ENCODE measurements around the gene PRKN.

Gene PRKN
- total RNA-seq: 2.4 to 3.7 (median 3.6) reads per million in 3 donors

- DNase-seq: peak; percentile 94 to 96 (median 95)
- Histone ChIP-seq H3K27ac (ENCODE audit: insufficient read depth, low read length, poor library complexity, severe bottlenecking) (peak within 1 kb of the TSS; percentile 76), H3K27me3 (replicated peaks; ENCODE audit: control insufficient read depth, insufficient read depth, low read length, poor library complexity, severe bottlenecking) (no peaks in the 10 kb centered on the region), H3K4me3 (ENCODE audit: insufficient read depth, low read depth, low read length, poor library complexity, severe bottlenecking) (peak within 1 kb of the TSS; percentile 85), H3K9me3 (ENCODE audit: control insufficient read depth, low read length) (no peaks in the 10 kb centered on the region), H3K36me3 (ENCODE audit: control insufficient read depth, insufficient read depth, low read length) (no peaks in the 10 kb centered on the region), H3K4me1 (ENCODE audit: control insufficient read depth, insufficient read depth, low read length, poor library complexity, severe bottlenecking) (peaks cover 6% of the 10 kb centered on the region)
Observed at GRCh38 chr6:162727322-162728182, at the start of gene PRKN, which contains the start of gene PACRG. Gene PRKN, minus strand, starts transcription at chr6:162727766. Gene PACRG, plus strand, starts transcription at chr6:162727974.

DNA sequence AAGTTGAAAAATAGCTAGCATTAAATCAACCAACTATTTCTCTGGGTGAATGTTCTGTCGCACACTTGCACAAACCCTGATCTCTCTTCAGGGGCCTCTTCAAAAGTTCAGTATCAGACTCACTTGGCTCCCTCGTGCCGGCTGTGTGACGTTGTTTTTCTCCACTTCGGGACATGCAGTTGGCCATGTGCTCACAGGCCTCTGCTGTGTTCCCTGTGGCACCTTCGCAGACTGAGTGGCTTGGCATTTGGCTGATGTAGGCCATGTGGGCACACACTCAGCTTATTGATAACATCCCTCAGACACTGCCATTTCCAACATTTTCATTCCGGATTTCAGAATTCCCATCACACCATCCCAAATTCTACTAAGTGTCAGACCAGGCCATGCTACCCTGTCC lies 49.5 kb upstream of the PRKN start:
- Histone ChIP-seq H3K27ac (ENCODE audit: insufficient read depth, low read length, poor library complexity, severe bottlenecking) (no peak overlapping the region), H3K4me3 (ENCODE audit: insufficient read depth, low read depth, low read length, poor library complexity, severe bottlenecking) (no peak overlapping the region), H3K9me3 (ENCODE audit: control insufficient read depth, low read length) (no peaks in the 10 kb centered on the region), H3K36me3 (ENCODE audit: control insufficient read depth, insufficient read depth, low read length) (no peaks in the 10 kb centered on the region), H3K27me3 (replicated peaks; ENCODE audit: control insufficient read depth, insufficient read depth, low read length, poor library complexity, severe bottlenecking) (no peaks in the 10 kb centered on the region), H3K4me1 (ENCODE audit: control insufficient read depth, insufficient read depth, low read length, poor library complexity, severe bottlenecking) (no peaks in the 10 kb centered on the region)
- no peak for DNase-seq

- no peaks in the 10 kb centered on the region for H3K36me3 ChIP-seq (ENCODE audit: control insufficient read depth, insufficient read depth, low read length)
- H3K27me3 ChIP-seq (replicated peaks; ENCODE audit: control insufficient read depth, insufficient read depth, low read length, poor library complexity, severe bottlenecking): no peaks in the 10 kb centered on the region
- H3K4me3 ChIP-seq (ENCODE audit: insufficient read depth, low read depth, low read length, poor library complexity, severe bottlenecking): no peak overlapping the region
- H3K4me1 ChIP-seq (ENCODE audit: control insufficient read depth, insufficient read depth, low read length, poor library complexity, severe bottlenecking): no peaks in the 10 kb centered on the region
- no peaks in the 10 kb centered on the region for H3K9me3 ChIP-seq (ENCODE audit: control insufficient read depth, low read length)
- no peak overlapping the region for H3K27ac ChIP-seq (ENCODE audit: insufficient read depth, low read length, poor library complexity, severe bottlenecking)
- no peak for DNase-seq
Observed at GRCh38 chr6:162773996-162774395, 46.4 kb upstream of the PRKN start.

GRCh38 chr6:162772466-162772865 lies 44.9 kb upstream of the PRKN start:
- Histone ChIP-seq H3K27me3 (replicated peaks; ENCODE audit: control insufficient read depth, insufficient read depth, low read length, poor library complexity, severe bottlenecking) (no peaks in the 10 kb centered on the region), H3K27ac (ENCODE audit: insufficient read depth, low read length, poor library complexity, severe bottlenecking) (no peak overlapping the region), H3K9me3 (ENCODE audit: control insufficient read depth, low read length) (no peaks in the 10 kb centered on the region), H3K4me1 (ENCODE audit: control insufficient read depth, insufficient read depth, low read length, poor library complexity, severe bottlenecking) (no peaks in the 10 kb centered on the region), H3K4me3 (ENCODE audit: insufficient read depth, low read depth, low read length, poor library complexity, severe bottlenecking) (no peak overlapping the region), H3K36me3 (ENCODE audit: control insufficient read depth, insufficient read depth, low read length) (no peaks in the 10 kb centered on the region)
- no peak for DNase-seq

- Histone ChIP-seq H3K4me1 (ENCODE audit: control insufficient read depth, insufficient read depth, low read length, poor library complexity, severe bottlenecking) (no peaks in the 10 kb centered on the region), H3K36me3 (ENCODE audit: control insufficient read depth, insufficient read depth, low read length) (no peaks in the 10 kb centered on the region), H3K27ac (ENCODE audit: insufficient read depth, low read length, poor library complexity, severe bottlenecking) (no peak overlapping the region), H3K27me3 (replicated peaks; ENCODE audit: control insufficient read depth, insufficient read depth, low read length, poor library complexity, severe bottlenecking) (no peaks in the 10 kb centered on the region), H3K4me3 (ENCODE audit: insufficient read depth, low read depth, low read length, poor library complexity, severe bottlenecking) (no peak overlapping the region), H3K9me3 (ENCODE audit: control insufficient read depth, low read length) (no peaks in the 10 kb centered on the region)
- DNase-seq: no peak
Observed at GRCh38 chr6:162770955-162771354, 43.4 kb upstream of the PRKN start.

- Histone ChIP-seq H3K27ac (ENCODE audit: insufficient read depth, low read length, poor library complexity, severe bottlenecking) (no peak overlapping the region), H3K36me3 (ENCODE audit: control insufficient read depth, insufficient read depth, low read length) (no peaks in the 10 kb centered on the region), H3K4me1 (ENCODE audit: control insufficient read depth, insufficient read depth, low read length, poor library complexity, severe bottlenecking) (no peaks in the 10 kb centered on the region), H3K4me3 (ENCODE audit: insufficient read depth, low read depth, low read length, poor library complexity, severe bottlenecking) (no peak overlapping the region), H3K9me3 (ENCODE audit: control insufficient read depth, low read length) (no peaks in the 10 kb centered on the region), H3K27me3 (replicated peaks; ENCODE audit: control insufficient read depth, insufficient read depth, low read length, poor library complexity, severe bottlenecking) (no peaks in the 10 kb centered on the region)
- no peak for DNase-seq
Observed at GRCh38 chr6:162770136-162770535, 42.6 kb upstream of the PRKN start.

DNA sequence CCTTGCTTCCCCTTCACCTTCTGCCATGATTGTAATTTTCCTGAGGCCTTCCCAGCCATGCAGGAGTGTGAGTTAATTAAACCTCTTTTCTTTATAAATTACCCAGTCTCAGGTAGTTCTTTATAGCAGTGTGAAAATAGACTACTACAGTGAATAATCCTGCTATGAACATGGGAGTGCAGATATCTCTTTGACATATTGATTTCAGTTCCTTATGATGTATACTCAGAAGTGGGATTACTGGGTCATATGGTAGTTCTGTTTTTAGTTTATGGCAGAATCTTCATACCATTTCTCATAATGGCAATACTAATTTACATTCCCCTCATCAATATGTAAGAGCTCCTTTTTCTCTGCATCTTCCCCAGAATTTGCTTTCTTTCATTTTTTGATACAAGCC lies 26.2 kb upstream of the PRKN start:
- no peak overlapping the region for H3K4me3 ChIP-seq (ENCODE audit: insufficient read depth, low read depth, low read length, poor library complexity, severe bottlenecking)

GRCh38 chr6:162751211-162751859 lies 23.8 kb upstream of the PRKN start:
- DNase-seq: no peak
- Histone ChIP-seq H3K4me1 (ENCODE audit: control insufficient read depth, insufficient read depth, low read length, poor library complexity, severe bottlenecking) (no peaks in the 10 kb centered on the region), H3K9me3 (ENCODE audit: control insufficient read depth, low read length) (no peaks in the 10 kb centered on the region), H3K27ac (ENCODE audit: insufficient read depth, low read length, poor library complexity, severe bottlenecking) (no peak overlapping the region), H3K4me3 (ENCODE audit: insufficient read depth, low read depth, low read length, poor library complexity, severe bottlenecking) (no peak overlapping the region), H3K36me3 (ENCODE audit: control insufficient read depth, insufficient read depth, low read length) (no peaks in the 10 kb centered on the region), H3K27me3 (replicated peaks; ENCODE audit: control insufficient read depth, insufficient read depth, low read length, poor library complexity, severe bottlenecking) (no peaks in the 10 kb centered on the region)

More for the DNA sequence above, 26.2 kb upstream of the PRKN start:
- Histone ChIP-seq H3K9me3 (ENCODE audit: control insufficient read depth, low read length) (no peaks in the 10 kb centered on the region), H3K4me1 (ENCODE audit: control insufficient read depth, insufficient read depth, low read length, poor library complexity, severe bottlenecking) (no peaks in the 10 kb centered on the region), H3K36me3 (ENCODE audit: control insufficient read depth, insufficient read depth, low read length) (no peaks in the 10 kb centered on the region), H3K27ac (ENCODE audit: insufficient read depth, low read length, poor library complexity, severe bottlenecking) (no peak overlapping the region), H3K27me3 (replicated peaks; ENCODE audit: control insufficient read depth, insufficient read depth, low read length, poor library complexity, severe bottlenecking) (no peaks in the 10 kb centered on the region)
- no peak for DNase-seq

- Histone ChIP-seq H3K9me3 (ENCODE audit: control insufficient read depth, low read length) (no peaks in the 10 kb centered on the region), H3K4me1 (ENCODE audit: control insufficient read depth, insufficient read depth, low read length, poor library complexity, severe bottlenecking) (no peaks in the 10 kb centered on the region), H3K27me3 (replicated peaks; ENCODE audit: control insufficient read depth, insufficient read depth, low read length, poor library complexity, severe bottlenecking) (no peaks in the 10 kb centered on the region), H3K27ac (ENCODE audit: insufficient read depth, low read length, poor library complexity, severe bottlenecking) (no peak overlapping the region), H3K4me3 (ENCODE audit: insufficient read depth, low read depth, low read length, poor library complexity, severe bottlenecking) (no peak overlapping the region), H3K36me3 (ENCODE audit: control insufficient read depth, insufficient read depth, low read length) (no peaks in the 10 kb centered on the region)
- no peak for DNase-seq
Observed at GRCh38 chr6:162750776-162751175, 23.2 kb upstream of the PRKN start.

- Histone ChIP-seq H3K4me3 (ENCODE audit: insufficient read depth, low read depth, low read length, poor library complexity, severe bottlenecking) (no peak overlapping the region), H3K4me1 (ENCODE audit: control insufficient read depth, insufficient read depth, low read length, poor library complexity, severe bottlenecking) (no peaks in the 10 kb centered on the region), H3K36me3 (ENCODE audit: control insufficient read depth, insufficient read depth, low read length) (no peaks in the 10 kb centered on the region), H3K27me3 (replicated peaks; ENCODE audit: control insufficient read depth, insufficient read depth, low read length, poor library complexity, severe bottlenecking) (no peaks in the 10 kb centered on the region), H3K27ac (ENCODE audit: insufficient read depth, low read length, poor library complexity, severe bottlenecking) (no peak overlapping the region), H3K9me3 (ENCODE audit: control insufficient read depth, low read length) (no peaks in the 10 kb centered on the region)
- DNase-seq: no peak
Observed at GRCh38 chr6:162736961-162737360, 9.4 kb upstream of the PRKN start.

All from effector memory CD4-positive, alpha-beta T cell (primary cell).